ENCODE results near the gene RPS21.

The RPS21 gene

DNA sequence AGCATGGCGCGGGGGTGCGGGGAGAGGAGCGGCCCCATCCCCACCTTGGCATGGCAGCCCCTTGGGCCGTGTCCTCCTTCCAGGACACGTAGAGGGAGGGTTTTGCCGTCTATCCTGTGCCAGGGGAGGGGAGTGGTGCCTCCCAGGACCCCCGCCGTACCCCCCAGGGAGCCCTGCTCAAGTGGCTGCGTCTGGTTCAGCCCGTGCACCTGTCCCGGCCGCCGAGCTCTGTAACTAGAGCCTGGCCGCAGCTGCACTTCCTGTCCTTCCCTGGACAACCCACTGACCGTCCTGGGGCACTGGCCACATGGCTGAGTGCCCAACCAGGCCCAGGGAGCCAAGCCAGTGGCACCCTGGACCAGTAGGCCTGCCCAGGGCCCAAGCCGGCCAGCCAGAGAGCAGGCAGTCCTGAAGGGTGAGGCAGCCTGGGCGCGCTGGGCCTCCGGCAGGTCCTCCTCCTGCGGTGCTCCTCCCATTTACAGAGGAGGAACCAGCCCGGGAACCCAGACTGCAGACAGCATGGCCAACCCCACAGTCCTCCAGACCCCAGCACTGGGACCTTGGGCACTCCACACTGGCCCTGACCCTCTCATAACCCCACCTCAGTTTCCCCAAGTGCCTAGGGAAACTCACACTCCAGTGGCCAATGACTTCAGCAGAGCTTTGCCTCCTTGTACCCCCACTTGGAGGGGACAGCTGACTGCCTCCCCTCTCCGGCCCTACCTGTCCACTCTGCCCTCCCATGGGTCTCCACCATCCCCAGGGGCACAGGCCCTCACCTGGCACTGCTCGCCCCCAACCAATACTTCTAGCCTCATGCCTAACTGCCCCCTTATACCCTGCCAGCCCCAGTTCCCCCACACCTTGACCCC is 28.5 kb upstream of the RPS21 start:
- TF ChIP-seq, protein P1, sequence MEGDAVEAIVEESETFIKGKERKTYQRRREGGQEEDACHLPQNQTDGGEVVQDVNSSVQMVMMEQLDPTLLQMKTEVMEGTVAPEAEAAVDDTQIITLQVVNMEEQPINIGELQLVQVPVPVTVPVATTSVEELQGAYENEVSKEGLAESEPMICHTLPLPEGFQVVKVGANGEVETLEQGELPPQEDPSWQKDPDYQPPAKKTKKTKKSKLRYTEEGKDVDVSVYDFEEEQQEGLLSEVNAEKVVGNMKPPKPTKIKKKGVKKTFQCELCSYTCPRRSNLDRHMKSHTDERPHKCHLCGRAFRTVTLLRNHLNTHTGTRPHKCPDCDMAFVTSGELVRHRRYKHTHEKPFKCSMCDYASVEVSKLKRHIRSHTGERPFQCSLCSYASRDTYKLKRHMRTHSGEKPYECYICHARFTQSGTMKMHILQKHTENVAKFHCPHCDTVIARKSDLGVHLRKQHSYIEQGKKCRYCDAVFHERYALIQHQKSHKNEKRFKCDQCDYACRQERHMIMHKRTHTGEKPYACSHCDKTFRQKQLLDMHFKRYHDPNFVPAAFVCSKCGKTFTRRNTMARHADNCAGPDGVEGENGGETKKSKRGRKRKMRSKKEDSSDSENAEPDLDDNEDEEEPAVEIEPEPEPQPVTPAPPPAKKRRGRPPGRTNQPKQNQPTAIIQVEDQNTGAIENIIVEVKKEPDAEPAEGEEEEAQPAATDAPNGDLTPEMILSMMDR (IDR thresholded peaks at IDR 0.05; ENCODE audit: insufficient read depth, low read length, poor library complexity, severe bottlenecking): no peak
- Histone ChIP-seq H3K4me3 (replicated peaks; ENCODE audit: low read depth, low read length) (no peak overlapping the region), H3K27me3 (replicated peaks; ENCODE audit: control insufficient read depth, insufficient read depth, low read length) (no peaks in the 10 kb centered on the region), H3K36me3 (ENCODE audit: control insufficient read depth, insufficient read depth, low read length) (no peaks in the 10 kb centered on the region)
- DNase-seq (ENCODE audit: extremely low read depth, insufficient read length): no peak

DNA sequence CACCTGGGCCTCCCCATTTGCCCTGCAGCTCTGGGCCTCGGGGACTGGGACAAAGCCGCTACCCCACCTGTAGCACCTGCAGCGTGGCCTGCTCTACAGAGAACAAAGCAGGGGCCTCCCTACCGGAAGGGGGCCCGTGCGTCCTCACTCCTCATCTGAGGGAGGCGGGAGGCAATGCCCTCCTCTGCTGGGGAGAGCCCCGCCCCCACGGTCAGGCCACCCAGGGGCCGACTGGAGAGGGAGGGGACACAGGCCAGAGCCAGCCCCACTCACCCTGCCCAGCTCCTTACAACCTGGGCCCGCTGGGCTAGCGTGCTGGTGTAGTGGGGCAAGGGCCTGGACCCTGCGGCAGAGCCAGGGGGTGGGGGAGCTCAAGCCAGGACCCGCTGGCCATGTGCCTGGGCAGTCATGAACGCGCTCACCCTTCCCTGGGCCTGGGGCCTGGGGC is 27.8 kb upstream of the RPS21 start:
- TF ChIP-seq, protein P1 (IDR thresholded peaks at IDR 0.05; ENCODE audit: insufficient read depth, low read length, poor library complexity, severe bottlenecking): no peak
- no peak for DNase-seq (ENCODE audit: extremely low read depth, insufficient read length)
- no peak overlapping the region for H3K4me3 ChIP-seq (replicated peaks; ENCODE audit: low read depth, low read length)
- H3K36me3 ChIP-seq (ENCODE audit: control insufficient read depth, insufficient read depth, low read length): no peaks in the 10 kb centered on the region
- H3K27me3 ChIP-seq (replicated peaks; ENCODE audit: control insufficient read depth, insufficient read depth, low read length): no peaks in the 10 kb centered on the region

DNA sequence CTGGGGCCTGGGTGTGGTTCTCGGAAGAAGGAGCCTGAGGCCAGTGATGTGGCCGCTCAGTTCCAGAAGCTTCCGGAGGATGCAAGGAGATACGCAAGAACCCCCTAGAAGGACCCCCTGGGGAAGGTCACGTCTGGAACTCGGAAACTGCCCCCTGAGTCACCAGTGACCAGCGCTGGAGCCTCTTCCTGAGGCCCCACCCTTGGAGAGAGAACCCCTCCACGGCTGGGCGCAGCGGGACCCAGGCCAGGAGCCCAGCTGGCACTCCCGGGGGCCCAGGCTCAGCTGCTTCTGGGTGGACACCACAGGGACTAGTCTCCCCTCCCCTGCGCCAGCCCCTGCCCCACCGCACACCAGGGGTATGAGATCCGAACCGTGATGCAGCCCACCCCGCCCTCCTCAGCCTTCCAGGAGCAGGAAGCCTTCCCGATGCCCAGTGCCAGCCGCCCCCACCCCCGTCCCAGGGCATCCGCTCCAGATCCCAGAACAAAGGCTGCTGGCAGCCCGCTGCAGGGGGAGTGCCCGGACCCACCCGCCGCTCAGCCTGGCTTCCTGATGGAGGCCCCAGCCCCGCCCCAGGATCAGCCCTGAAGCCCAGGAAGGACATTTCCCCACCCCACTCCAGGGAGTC is 27.3 kb upstream of the RPS21 start:
- TF ChIP-seq, protein P1 (IDR thresholded peaks at IDR 0.05; ENCODE audit: insufficient read depth, low read length, poor library complexity, severe bottlenecking): no peak
- H3K4me3 ChIP-seq (replicated peaks; ENCODE audit: low read depth, low read length): no peak overlapping the region

DNA sequence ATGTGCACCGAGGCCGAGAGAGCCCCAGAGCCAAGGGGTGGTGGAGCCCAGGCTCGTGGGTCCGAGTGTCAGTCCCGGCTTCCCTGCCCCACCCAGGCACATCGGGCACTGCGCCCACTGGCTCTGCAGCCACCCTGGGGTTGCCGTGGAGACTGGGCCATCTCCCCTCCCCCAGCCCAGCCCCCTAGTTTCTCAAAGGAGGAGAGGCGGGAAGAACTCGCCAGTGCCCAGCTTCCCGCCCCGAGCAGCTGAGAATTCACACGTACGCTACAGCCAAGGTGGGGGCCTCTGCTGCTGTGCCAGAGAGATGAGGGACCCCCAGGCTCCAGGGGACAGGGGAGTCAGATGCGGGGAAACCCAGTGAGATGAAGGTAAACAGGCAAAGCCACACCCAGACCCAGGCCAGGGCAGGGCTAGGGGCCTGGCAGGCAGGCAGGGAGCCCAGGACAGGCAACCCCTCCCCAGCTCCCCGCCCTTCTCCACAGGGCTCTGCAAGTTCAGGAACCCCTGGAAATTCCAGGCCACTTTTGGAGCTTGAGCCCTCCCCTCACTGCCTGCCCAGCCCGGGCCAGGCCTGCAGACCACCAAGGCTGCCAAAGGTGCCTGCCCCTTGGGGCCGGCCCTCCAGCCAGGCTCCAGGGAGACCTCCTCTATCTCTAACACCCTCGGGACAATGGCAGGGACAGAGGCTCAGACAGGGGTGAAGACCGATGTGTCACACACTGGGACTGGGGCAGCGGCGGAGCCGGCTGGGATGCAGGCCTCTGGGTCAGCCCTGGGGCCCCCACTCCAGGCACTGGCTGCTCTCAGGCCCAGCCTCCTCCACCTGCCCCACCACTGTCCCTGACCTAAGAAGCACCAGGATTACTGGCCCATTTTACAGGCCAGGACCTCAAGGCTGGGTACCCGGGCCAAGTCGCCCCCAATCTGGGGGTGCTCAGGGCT is 25.8 kb upstream of the RPS21 start:
- DNase-seq (ENCODE audit: extremely low read depth, insufficient read length): no peak
- TF ChIP-seq, protein P1 (IDR thresholded peaks at IDR 0.05; ENCODE audit: insufficient read depth, low read length, poor library complexity, severe bottlenecking): no peak
- no peak overlapping the region for H3K4me3 ChIP-seq (replicated peaks; ENCODE audit: low read depth, low read length)
- H3K27me3 ChIP-seq (replicated peaks; ENCODE audit: control insufficient read depth, insufficient read depth, low read length): no peaks in the 10 kb centered on the region
- no peaks in the 10 kb centered on the region for H3K36me3 ChIP-seq (ENCODE audit: control insufficient read depth, insufficient read depth, low read length)

More for the DNA sequence above, 27.3 kb upstream of the RPS21 start:
- no peaks in the 10 kb centered on the region for H3K27me3 ChIP-seq (replicated peaks; ENCODE audit: control insufficient read depth, insufficient read depth, low read length)
- no peak for DNase-seq (ENCODE audit: extremely low read depth, insufficient read length)
- no peaks in the 10 kb centered on the region for H3K36me3 ChIP-seq (ENCODE audit: control insufficient read depth, insufficient read depth, low read length)

DNA sequence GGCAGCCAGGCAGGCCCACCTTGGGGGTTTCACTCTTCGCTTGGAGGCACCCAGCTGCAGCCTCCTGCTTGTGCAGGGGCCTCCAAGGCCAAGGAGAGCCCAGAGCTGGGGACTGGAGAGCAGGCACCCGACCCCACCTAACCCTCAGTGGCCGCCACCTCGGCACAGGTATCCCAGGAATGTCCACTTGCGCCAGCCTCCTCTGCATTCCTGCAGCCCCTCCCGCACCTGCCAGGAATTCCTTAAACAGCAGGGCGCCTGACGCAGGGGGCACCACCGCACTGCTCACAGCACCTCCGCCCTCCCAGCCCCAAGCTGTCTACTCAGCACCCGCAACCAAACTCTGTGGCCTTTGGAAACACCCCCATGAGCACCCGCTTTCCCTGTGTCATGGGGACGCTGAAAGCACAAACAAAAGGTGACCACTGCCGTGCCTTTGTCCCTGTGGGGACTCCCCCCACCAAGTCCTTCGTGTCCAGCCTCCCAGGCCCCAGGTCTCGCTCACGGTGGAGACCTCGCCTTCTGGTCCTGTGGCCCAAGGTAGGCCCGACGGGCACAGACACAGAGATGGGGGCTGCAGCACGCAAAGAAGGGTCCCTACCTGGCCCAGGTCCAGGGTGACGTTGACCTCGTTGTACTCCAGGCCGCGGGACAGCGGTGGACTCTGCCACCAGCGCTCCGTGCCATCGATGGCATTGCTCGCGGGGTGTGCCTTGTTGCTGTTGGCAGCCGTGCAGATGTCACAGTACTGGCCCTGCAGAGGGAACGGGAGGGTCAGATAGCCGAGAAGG is 24.9 kb upstream of the RPS21 start:
- Histone ChIP-seq H3K4me3 (replicated peaks; ENCODE audit: low read depth, low read length) (no peak overlapping the region), H3K27me3 (replicated peaks; ENCODE audit: control insufficient read depth, insufficient read depth, low read length) (no peaks in the 10 kb centered on the region), H3K36me3 (ENCODE audit: control insufficient read depth, insufficient read depth, low read length) (no peaks in the 10 kb centered on the region)
- no peak for DNase-seq (ENCODE audit: extremely low read depth, insufficient read length)
- TF ChIP-seq, protein P1 (IDR thresholded peaks at IDR 0.05; ENCODE audit: insufficient read depth, low read length, poor library complexity, severe bottlenecking): no peak

Measured in GM06990 (cell line).